Chondrocyte (in vitro differentiated cells): ENCODE results near the gene PWP1. TPM values are rescaled to one million over a fixed set of nuclear protein-coding genes. Genes with fewer than 3 reads are reported as not detected.

Experiments used
- DNase-seq: peaks from one replicate; pipeline ENCODE4 v3.0.0; 2021; ENCODE audit warnings: mixed read lengths, low spot score
- H3K27ac Mint-ChIP-seq: one replicate; pipeline ENCODE4 v1.8.0; 2021; ENCODE audit warnings: mild to moderate bottlenecking, moderate library complexity, mixed read lengths; ENCODE audit not compliant: unreplicated experiment
- H3K27me3 Mint-ChIP-seq: 2 replicates; pipeline ENCODE4 v1.8.0; 2021; ENCODE audit warnings: low read depth, mixed read lengths
- H3K36me3 Mint-ChIP-seq: 2 replicates; pipeline ENCODE4 v1.8.0; 2021; ENCODE audit warnings: low read depth, mixed read lengths
- H3K4me1 Mint-ChIP-seq: 2 replicates; pipeline ENCODE4 v1.8.0; 2021; ENCODE audit warnings: low read depth, mild to moderate bottlenecking, mixed read lengths
- H3K4me3 Mint-ChIP-seq: one replicate; pipeline ENCODE4 v1.8.0; 2021; ENCODE audit warnings: mild to moderate bottlenecking, moderate library complexity, mixed read lengths; ENCODE audit not compliant: unreplicated experiment
- H3K9me3 Mint-ChIP-seq: 2 replicates; pipeline ENCODE4 v1.8.0; 2021; ENCODE audit warnings: low read depth, mixed read lengths
- CTCF ChIP-seq: fragments of 200-600 bp; sonication (generic); IDR thresholded peaks from 2 replicates; pipeline ENCODE4 v1.5.0; 2021; ENCODE audit warnings: antibody characterized with exemption, mild to moderate bottlenecking, moderate library complexity
- total RNA-seq: library from RNA; stranded (reverse); gene quantifications from 3 replicates; pipeline ENCODE4 v1.2.1, GENCODE V29; 2021

PWP1 gene
- total RNA-seq, 1 donor from 2014 or later = 44.9 TPM

- no peak for TF ChIP-seq CTCF
- H3K4me3 Mint-ChIP-seq = no peak overlapping the region
- DNase-seq = no peak
- H3K27me3 Mint-ChIP-seq = peaks cover 23% of the 10 kb centered on the region
- H3K27ac Mint-ChIP-seq = no peak overlapping the region
- H3K4me1 Mint-ChIP-seq = peaks cover under 1% of the 10 kb centered on the region
- no peaks in the 10 kb centered on the region for H3K9me3 Mint-ChIP-seq
- no peaks in the 10 kb centered on the region for H3K36me3 Mint-ChIP-seq
Observed at GRCh38 chr12:107679336-107679735, 6.3 kb upstream of the PWP1 start.

- Mint-ChIP-seq H3K36me3 (no peaks in the 10 kb centered on the region), H3K27ac (no peak overlapping the region), H3K4me1 (peaks cover 17% of the 10 kb centered on the region), H3K9me3 (no peaks in the 10 kb centered on the region), H3K27me3 (peaks cover 23% of the 10 kb centered on the region), H3K4me3 (no peak overlapping the region)
- DNase-seq = no peak
- TF ChIP-seq CTCF = no peak
Observed at GRCh38 chr12:107681455-107681835, 4.2 kb upstream of the PWP1 start.

GRCh38 chr12:107681836-107682820 is 3.5 kb upstream of the PWP1 start:
- DNase-seq = no peak
- H3K9me3 Mint-ChIP-seq = no peaks in the 10 kb centered on the region
- no peaks in the 10 kb centered on the region for H3K36me3 Mint-ChIP-seq
- peaks cover 18% of the 10 kb centered on the region for H3K27me3 Mint-ChIP-seq
- H3K4me1 Mint-ChIP-seq = peaks cover 21% of the 10 kb centered on the region
- no peak overlapping the region for H3K4me3 Mint-ChIP-seq
- TF ChIP-seq CTCF = no peak
- no peak overlapping the region for H3K27ac Mint-ChIP-seq

- Mint-ChIP-seq H3K27me3 (peaks cover 2% of the 10 kb centered on the region), H3K4me3 (peak overlapping the region; percentile 86), H3K9me3 (no peaks in the 10 kb centered on the region), H3K27ac (peak overlapping the region; percentile 95), H3K36me3 (peaks cover 5% of the 10 kb centered on the region), H3K4me1 (peaks cover 24% of the 10 kb centered on the region)
- no peak for TF ChIP-seq CTCF
- no peak for DNase-seq
Observed at GRCh38 chr12:107684029-107684795, 1.4 kb upstream of the PWP1 start.

GRCh38 chr12:107684990-107685359 is 624 bp upstream of the PWP1 start:
- H3K27ac Mint-ChIP-seq = peak overlapping the region; percentile 95
- peaks cover 10% of the 10 kb centered on the region for H3K36me3 Mint-ChIP-seq
- H3K27me3 Mint-ChIP-seq = peaks cover 2% of the 10 kb centered on the region
- H3K9me3 Mint-ChIP-seq = no peaks in the 10 kb centered on the region
- TF ChIP-seq CTCF = no peak
- H3K4me1 Mint-ChIP-seq = peaks cover 24% of the 10 kb centered on the region
- H3K4me3 Mint-ChIP-seq = peak overlapping the region; percentile 86
- no peak for DNase-seq
